Measurements from ENCODE around the gene AGL. TPM values are rescaled to one million over a fixed set of nuclear protein-coding genes. Genes with fewer than 3 reads are reported as not detected.

AGL gene
- polyA plus RNA-seq, 2 of the 4 experiments (the other 2 are of a cell fraction), result 5.5 to 7.4 TPM

DNA sequence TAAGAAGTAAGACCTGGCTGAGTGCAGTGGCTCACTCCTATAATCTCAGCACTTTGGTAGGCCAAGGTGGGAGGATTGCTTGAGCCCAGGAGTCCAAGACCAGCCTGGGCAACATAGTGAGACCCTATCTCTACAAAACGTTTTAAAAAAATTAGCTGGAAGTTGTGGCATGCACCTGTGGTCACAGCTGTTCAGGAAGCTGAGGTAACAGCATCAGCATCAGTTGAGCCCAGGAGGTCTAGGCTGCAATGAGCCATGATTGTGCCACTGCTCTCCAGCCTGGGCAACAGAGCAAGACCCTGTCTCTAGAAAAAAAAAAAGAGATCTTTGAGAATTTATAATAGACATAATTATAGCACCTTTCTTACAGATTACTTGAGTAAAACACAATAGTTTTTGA lies 36.0 kb downstream of the AGL start:
- no peak for TF ChIP-seq HOXB13 (CRISPR knock-in tag; IDR thresholded peaks at IDR 0.05; ENCODE audit: low read depth)
- no peak for TF ChIP-seq EHMT2 (IDR thresholded peaks at IDR 0.05; ENCODE audit: low read depth)
- no peak for TF ChIP-seq FOXS1 (CRISPR knock-in tag; IDR thresholded peaks at IDR 0.05)
- TF ChIP-seq PHF8 (IDR thresholded peaks at IDR 0.05; ENCODE audit: borderline replicate concordance, low read depth), result no peak
- TF ChIP-seq CBX8 (IDR thresholded peaks at IDR 0.05), result no peak
- Histone ChIP-seq H3K4me3 (no peak overlapping the region), H3K27ac (no peak overlapping the region), H3K4me2 (no peak overlapping the region), H3K4me1 (no peaks in the 10 kb centered on the region), H3K9me3 (no peaks in the 10 kb centered on the region)
- 31% methylated on average over 1 of the region's 1 CpG for WGBS (ENCODE audit: missing lambda C conversion rate)
- POLR2A ChIA-PET, result no interaction called here
- ATAC-seq (no peak), DNase-seq (ENCODE audit: low read depth in 1 of 2, low spot score in 1 of 2) (no peak), FAIRE-seq (no peak)
- CTCF ChIA-PET, result interaction anchor here (1.1 kb wide), 1 partner anchor 10 kb away, joined by 3 read pairs; no protein-coding TSS in a partner anchor

DNA sequence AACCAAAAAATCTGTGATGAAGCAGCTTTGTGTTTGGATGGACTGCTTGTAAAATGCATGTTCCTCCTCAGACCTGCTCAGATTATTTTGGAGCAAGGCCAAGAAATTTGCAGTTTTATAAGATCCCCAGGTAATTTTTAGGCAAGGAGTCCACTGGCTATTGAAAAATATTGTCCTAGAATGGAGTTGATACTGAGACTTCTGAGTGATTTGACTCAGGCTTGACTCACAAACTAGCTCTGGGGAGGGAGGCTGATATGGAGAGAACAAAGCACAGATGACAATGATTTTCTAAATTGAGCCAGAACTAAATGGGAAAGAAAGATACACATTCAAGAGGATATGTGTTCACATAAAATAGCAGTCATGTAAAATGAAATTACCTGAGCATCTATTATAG lies 36.7 kb downstream of the AGL start:
- TF ChIP-seq FOXS1 (CRISPR knock-in tag; IDR thresholded peaks at IDR 0.05), result no peak
- no peak for TF ChIP-seq CHD4 (IDR thresholded peaks at IDR 0.05; ENCODE audit: borderline replicate concordance)
- TF ChIP-seq, protein P1, sequence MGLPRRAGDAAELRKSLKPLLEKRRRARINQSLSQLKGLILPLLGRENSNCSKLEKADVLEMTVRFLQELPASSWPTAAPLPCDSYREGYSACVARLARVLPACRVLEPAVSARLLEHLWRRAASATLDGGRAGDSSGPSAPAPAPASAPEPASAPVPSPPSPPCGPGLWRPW (IDR thresholded peaks at IDR 0.05), result no peak
- TF ChIP-seq NFE2L2 (conservative IDR thresholded peaks at IDR 0.05; ENCODE audit: low read length), result no peak
- no peak for TF ChIP-seq HOXA7 (CRISPR knock-in tag; IDR thresholded peaks at IDR 0.05)
- no peak for TF ChIP-seq BHLHE40 (IDR thresholded peaks at IDR 0.05; ENCODE audit: low read depth, low read length)
- TF ChIP-seq CEBPB (IDR thresholded peaks at IDR 0.05), result no peak
- TF ChIP-seq RARB (CRISPR knock-in tag; IDR thresholded peaks at IDR 0.05), result no peak
- no peak for TF ChIP-seq ZNF302 (CRISPR knock-in tag; IDR thresholded peaks at IDR 0.05)
- TF ChIP-seq KDM5A (IDR thresholded peaks at IDR 0.05), result no peak
- TF ChIP-seq RFX5 (IDR thresholded peaks at IDR 0.05), result no peak
- no peak for TF ChIP-seq ZFP36 (IDR thresholded peaks at IDR 0.05; ENCODE audit: borderline replicate concordance, partially characterized antibody)
- TF ChIP-seq FOSL2 (IDR thresholded peaks at IDR 0.05), result no peak
- no peak for TF ChIP-seq FOSL2 (CRISPR knock-in tag; IDR thresholded peaks at IDR 0.05)
- TF ChIP-seq EHF (CRISPR knock-in tag; IDR thresholded peaks at IDR 0.05), result no peak
- no peak for TF ChIP-seq POLR2A (IDR thresholded peaks at IDR 0.05; ENCODE audit: low read length)
- no peak for ATAC-seq
- ChIA-PET CTCF (interaction anchor here (1.1 kb wide), 1 partner anchor 9 kb away, joined by 3 read pairs; no protein-coding TSS in a partner anchor), POLR2A (no interaction called here)
- no peak overlapping the region for H3K27ac ChIP-seq
- no peak overlapping the region for H3K4me3 ChIP-seq
- no peak for FAIRE-seq
- H3K4me1 ChIP-seq, result no peaks in the 10 kb centered on the region
- H3K4me2 ChIP-seq, result no peak overlapping the region
- H3K9me3 ChIP-seq, result no peaks in the 10 kb centered on the region
- DNase-seq (ENCODE audit: low read depth in 1 of 2, low spot score in 1 of 2), result no peak

DNA sequence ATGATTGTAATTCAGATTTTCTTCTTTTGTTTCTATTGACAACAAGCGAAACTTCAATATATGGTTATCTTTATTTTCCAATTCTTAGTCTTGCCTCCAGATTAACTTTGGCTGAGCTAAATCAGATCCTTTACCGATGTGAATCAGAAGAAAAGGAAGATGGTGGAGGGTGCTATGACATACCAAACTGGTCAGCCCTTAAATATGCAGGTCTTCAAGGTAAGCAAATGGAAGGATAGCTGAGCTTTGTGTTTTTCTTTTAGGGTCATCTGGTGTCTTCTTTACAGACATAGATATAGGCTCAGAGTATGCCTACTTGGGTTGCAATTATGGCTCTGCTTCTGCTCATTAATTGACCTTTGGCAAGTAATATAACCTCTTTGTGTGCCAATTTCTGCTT lies 37.7 kb downstream of the AGL start:
- no peaks in the 10 kb centered on the region for H3K4me1 ChIP-seq

More for the DNA sequence above, 37.7 kb downstream of the AGL start:
- DNase-seq (ENCODE audit: low read depth in 1 of 2, low spot score in 1 of 2) (no peak), ATAC-seq (no peak), FAIRE-seq (no peak)
- ChIA-PET CTCF (no interaction called here), POLR2A (no interaction called here)
- H3K27ac ChIP-seq, result no peak overlapping the region
- H3K4me3 ChIP-seq, result no peak overlapping the region
- no peak for TF ChIP-seq EHF (CRISPR knock-in tag; IDR thresholded peaks at IDR 0.05)
- no peak for TF ChIP-seq ZNF302 (CRISPR knock-in tag; IDR thresholded peaks at IDR 0.05)
- TF ChIP-seq, protein P2, sequence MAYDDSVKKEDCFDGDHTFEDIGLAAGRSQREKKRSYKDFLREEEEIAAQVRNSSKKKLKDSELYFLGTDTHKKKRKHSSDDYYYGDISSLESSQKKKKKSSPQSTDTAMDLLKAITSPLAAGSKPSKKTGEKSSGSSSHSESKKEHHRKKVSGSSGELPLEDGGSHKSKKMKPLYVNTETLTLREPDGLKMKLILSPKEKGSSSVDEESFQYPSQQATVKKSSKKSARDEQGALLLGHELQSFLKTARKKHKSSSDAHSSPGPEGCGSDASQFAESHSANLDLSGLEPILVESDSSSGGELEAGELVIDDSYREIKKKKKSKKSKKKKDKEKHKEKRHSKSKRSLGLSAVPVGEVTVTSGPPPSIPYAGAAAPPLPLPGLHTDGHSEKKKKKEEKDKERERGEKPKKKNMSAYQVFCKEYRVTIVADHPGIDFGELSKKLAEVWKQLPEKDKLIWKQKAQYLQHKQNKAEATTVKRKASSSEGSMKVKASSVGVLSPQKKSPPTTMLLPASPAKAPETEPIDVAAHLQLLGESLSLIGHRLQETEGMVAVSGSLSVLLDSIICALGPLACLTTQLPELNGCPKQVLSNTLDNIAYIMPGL (CRISPR knock-in tag; IDR thresholded peaks at IDR 0.05; ENCODE audit: borderline replicate concordance), result no peak
- no peak for TF ChIP-seq HEYL (CRISPR knock-in tag; IDR thresholded peaks at IDR 0.05)
- TF ChIP-seq FOSL2 (IDR thresholded peaks at IDR 0.05), result no peak
- TF ChIP-seq FOSL2 (CRISPR knock-in tag; IDR thresholded peaks at IDR 0.05), result no peak
- no peak for TF ChIP-seq EHMT2 (IDR thresholded peaks at IDR 0.05; ENCODE audit: low read depth)
- TF ChIP-seq NFE2L2 (conservative IDR thresholded peaks at IDR 0.05; ENCODE audit: low read length), result no peak
- TF ChIP-seq MAZ (IDR thresholded peaks at IDR 0.05; ENCODE audit: borderline replicate concordance, low read depth, low read length), result no peak
- no peak for TF ChIP-seq HOXA7 (CRISPR knock-in tag; IDR thresholded peaks at IDR 0.05)
- TF ChIP-seq SMC3 (IDR thresholded peaks at IDR 0.05), result no peak
- TF ChIP-seq ZC3H11A (IDR thresholded peaks at IDR 0.05), result no peak
- TF ChIP-seq RFX5 (IDR thresholded peaks at IDR 0.05), result no peak
- TF ChIP-seq TFCP2L1 (CRISPR knock-in tag; IDR thresholded peaks at IDR 0.05), result no peak
- no peak for TF ChIP-seq RARB (CRISPR knock-in tag; IDR thresholded peaks at IDR 0.05)
- TF ChIP-seq, protein P3, sequence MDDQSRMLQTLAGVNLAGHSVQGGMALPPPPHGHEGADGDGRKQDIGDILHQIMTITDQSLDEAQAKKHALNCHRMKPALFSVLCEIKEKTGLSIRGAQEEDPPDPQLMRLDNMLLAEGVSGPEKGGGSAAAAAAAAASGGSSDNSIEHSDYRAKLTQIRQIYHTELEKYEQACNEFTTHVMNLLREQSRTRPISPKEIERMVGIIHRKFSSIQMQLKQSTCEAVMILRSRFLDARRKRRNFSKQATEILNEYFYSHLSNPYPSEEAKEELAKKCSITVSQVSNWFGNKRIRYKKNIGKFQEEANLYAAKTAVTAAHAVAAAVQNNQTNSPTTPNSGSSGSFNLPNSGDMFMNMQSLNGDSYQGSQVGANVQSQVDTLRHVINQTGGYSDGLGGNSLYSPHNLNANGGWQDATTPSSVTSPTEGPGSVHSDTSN (IDR thresholded peaks at IDR 0.05), result no peak
- TF ChIP-seq HOXB13 (CRISPR knock-in tag; IDR thresholded peaks at IDR 0.05; ENCODE audit: low read depth), result no peak
- no peak for TF ChIP-seq CHD4 (IDR thresholded peaks at IDR 0.05; ENCODE audit: borderline replicate concordance)
- TF ChIP-seq, protein P4, sequence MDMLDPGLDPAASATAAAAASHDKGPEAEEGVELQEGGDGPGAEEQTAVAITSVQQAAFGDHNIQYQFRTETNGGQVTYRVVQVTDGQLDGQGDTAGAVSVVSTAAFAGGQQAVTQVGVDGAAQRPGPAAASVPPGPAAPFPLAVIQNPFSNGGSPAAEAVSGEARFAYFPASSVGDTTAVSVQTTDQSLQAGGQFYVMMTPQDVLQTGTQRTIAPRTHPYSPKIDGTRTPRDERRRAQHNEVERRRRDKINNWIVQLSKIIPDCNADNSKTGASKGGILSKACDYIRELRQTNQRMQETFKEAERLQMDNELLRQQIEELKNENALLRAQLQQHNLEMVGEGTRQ (IDR thresholded peaks at IDR 0.05), result no peak
- TF ChIP-seq GATA3 (IDR thresholded peaks at IDR 0.05; ENCODE audit: borderline replicate concordance), result no peak
- no peak for TF ChIP-seq ZSCAN20 (CRISPR knock-in tag; IDR thresholded peaks at IDR 0.05)
- no peaks in the 10 kb centered on the region for H3K9me3 ChIP-seq
- no peak overlapping the region for H3K4me2 ChIP-seq
- 59% methylated on average over 2 of the region's 2 CpGs for WGBS (ENCODE audit: missing lambda C conversion rate)
